Activated CD4-positive, alpha-beta T cell treated with anti-CD3 and anti-CD28 coated beads, Interleukin-2, amount 10 ng/mL, durations not matched to agents 7 days and 5 days (primary cell): ENCODE results near the gene FEM1B. TPM values are rescaled to one million over a fixed set of nuclear protein-coding genes. Genes with fewer than 3 reads are reported as not detected.
"Not testable (repeated sequence)": the region's sequence is repeated elsewhere in the genome, so short reads cannot be mapped to it uniquely, and the experiment has no call there.

Experiments used
- CTCF ChIA-PET: fragments of 350-600 bp; sonication (Branson Sonifier 250); formaldehyde crosslinking; loops from one replicate; lab custom pipeline; 2021; ENCODE audit warnings: antibody characterized with exemption; lab: Charles Lee
- POLR2A ChIA-PET: fragments of 350-600 bp; sonication (Branson Sonifier 250); formaldehyde crosslinking; loops from one replicate; lab custom pipeline; 2021; ENCODE audit warnings: antibody characterized with exemption; lab: Charles Lee
- DNase-seq: peaks from one replicate; pipeline ENCODE4 v3.0.0-alpha.2; 2020
- H3K27ac Mint-ChIP-seq: one replicate; pipeline ENCODE4 v1.8.0; 2021; ENCODE audit warnings: mild to moderate bottlenecking, moderate library complexity, mixed read lengths
- H3K27me3 Mint-ChIP-seq: one replicate; pipeline ENCODE4 v1.8.0; 2021; ENCODE audit warnings: mixed read lengths
- H3K36me3 Mint-ChIP-seq: one replicate; pipeline ENCODE4 v1.8.0; 2021; ENCODE audit warnings: low read depth, mixed read lengths
- H3K4me1 Mint-ChIP-seq: one replicate; pipeline ENCODE4 v1.8.0; 2021; ENCODE audit warnings: mixed read lengths
- H3K4me3 Mint-ChIP-seq: one replicate; pipeline ENCODE4 v1.8.0; 2021; ENCODE audit warnings: mild to moderate bottlenecking, moderate library complexity, mixed read lengths
- H3K9me3 Mint-ChIP-seq: one replicate; pipeline ENCODE4 v1.8.0; 2021; ENCODE audit warnings: mixed read lengths
- total RNA-seq, 2 experiments: library from RNA; stranded (reverse); gene quantifications; one replicate each; pipeline ENCODE4 v1.2.3, GENCODE V29; 2021

Gene FEM1B
- 10 to 100 TPM; 51.7 to 66.3 TPM for total RNA-seq

GRCh38 chr15:68277603-68278344, at the start of gene FEM1B:
Gene FEM1B (plus strand): TSS chr15:68277745. CDS start chr15:68278418, 673 bp downstream.
- peak within 1 kb of the TSS; percentile 98 for H3K4me3 Mint-ChIP-seq
- peak; percentile 87 for DNase-seq
- no peaks in the 10 kb centered on the region for H3K9me3 Mint-ChIP-seq
- H3K36me3 Mint-ChIP-seq = peaks cover 25% of the 10 kb centered on the region
- ChIA-PET CTCF (interaction anchor here (0.5 to 1.1 kb wide), 7 partner anchors 13 to 269 kb away, joined by 3 to 5 read pairs (median 3); no protein-coding TSS in a partner anchor), POLR2A (interaction anchor here (0.5 to 1.0 kb wide), 2 partner anchors 12 to 21 kb away, joined by 3 to 4 read pairs; no protein-coding TSS in a partner anchor)
- peaks cover 50% of the 10 kb centered on the region for H3K4me1 Mint-ChIP-seq
- no peaks in the 10 kb centered on the region for H3K27me3 Mint-ChIP-seq
- peak within 1 kb of the TSS; percentile 98 for H3K27ac Mint-ChIP-seq

DNA sequence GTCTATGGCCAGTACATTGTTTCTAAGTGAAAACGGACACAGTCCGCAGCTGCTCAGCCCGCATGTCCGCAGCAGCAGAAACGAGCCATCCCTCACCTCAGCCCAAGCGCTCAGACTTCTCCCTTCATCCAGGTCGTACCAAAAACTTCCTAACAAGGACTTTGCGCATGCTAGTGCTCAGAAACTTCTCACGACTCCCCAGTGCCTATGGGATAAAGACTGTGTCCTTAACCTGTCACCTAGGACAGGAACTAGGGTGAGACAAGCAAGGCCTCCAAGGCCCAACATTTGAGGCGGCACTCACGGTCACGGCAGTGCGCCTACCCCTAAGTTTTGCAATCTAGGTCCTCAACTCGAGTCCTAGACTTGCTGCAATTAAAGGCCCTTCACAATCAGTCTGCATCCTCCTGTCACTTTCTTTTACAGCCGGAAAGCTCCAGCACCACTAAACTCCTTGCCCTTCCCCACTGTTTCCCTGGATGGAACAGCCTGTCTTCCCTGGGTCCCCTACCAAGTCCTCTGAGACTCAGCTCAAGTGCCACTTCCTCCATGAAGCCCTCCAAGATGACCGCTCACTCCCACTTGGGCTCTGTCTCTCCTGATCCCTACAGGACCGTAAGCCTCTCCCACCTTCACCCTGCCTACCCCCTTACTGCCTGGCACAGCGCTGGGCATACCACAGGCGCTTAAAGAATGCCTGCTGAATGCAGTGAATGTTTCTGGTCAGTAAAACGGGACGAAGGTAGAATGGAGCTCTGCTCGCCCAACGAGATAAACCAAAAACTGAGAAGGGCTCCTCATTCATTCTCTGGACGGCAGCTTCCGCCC, 49.2 kb upstream of the FEM1B start:
- peak overlapping the region; percentile 86 for H3K4me3 Mint-ChIP-seq
- ChIA-PET CTCF (interaction anchor here (0.8 kb wide), 1 partner anchor 50 kb away, joined by 3 read pairs; the partner anchor contains the start of gene FEM1B), POLR2A (interaction anchor here (0.6 kb wide), 1 partner anchor 25 kb away, joined by 3 read pairs; no protein-coding TSS in a partner anchor)
- H3K27me3 Mint-ChIP-seq = peaks cover 5% of the 10 kb centered on the region
- no peak for DNase-seq
- peaks cover 45% of the 10 kb centered on the region for H3K4me1 Mint-ChIP-seq
- peak overlapping the region; percentile 88 for H3K27ac Mint-ChIP-seq
- no peaks in the 10 kb centered on the region for H3K9me3 Mint-ChIP-seq
- peaks cover 12% of the 10 kb centered on the region for H3K36me3 Mint-ChIP-seq

GRCh38 chr15:68228971-68229385, 48.6 kb upstream of the FEM1B start:
- H3K4me1 Mint-ChIP-seq = peaks cover 44% of the 10 kb centered on the region
- H3K4me3 Mint-ChIP-seq = peak overlapping the region; percentile 86
- ChIA-PET CTCF (interaction anchor here (0.8 kb wide), 1 partner anchor 49 kb away, joined by 3 read pairs; the partner anchor contains the start of gene FEM1B), POLR2A (interaction anchor here (0.6 kb wide), 1 partner anchor 24 kb away, joined by 3 read pairs; no protein-coding TSS in a partner anchor)
- H3K9me3 Mint-ChIP-seq = no peaks in the 10 kb centered on the region
- peaks cover 11% of the 10 kb centered on the region for H3K36me3 Mint-ChIP-seq
- DNase-seq = peak; percentile 24
- peak overlapping the region; percentile 88 for H3K27ac Mint-ChIP-seq
- H3K27me3 Mint-ChIP-seq = peaks cover 5% of the 10 kb centered on the region

- H3K4me3 Mint-ChIP-seq = peak within 1 kb of the TSS; percentile 86
- peaks cover 10% of the 10 kb centered on the region for H3K36me3 Mint-ChIP-seq
- CTCF ChIA-PET = interaction anchor here (1.0 kb wide), 1 partner anchor 19 kb away, joined by 3 read pairs; no protein-coding TSS in a partner anchor
- no peaks in the 10 kb centered on the region for H3K9me3 Mint-ChIP-seq
- peaks cover 5% of the 10 kb centered on the region for H3K27me3 Mint-ChIP-seq
- DNase-seq = peak; percentile 81
- H3K27ac Mint-ChIP-seq = peak within 1 kb of the TSS; percentile 88
- POLR2A ChIA-PET = no interaction called here
- H3K4me1 Mint-ChIP-seq = peaks cover 43% of the 10 kb centered on the region
These were observed 48.0 kb upstream of the FEM1B start, which contains the start of gene CLN6 for GRCh38 chr15:68229386-68230156. Gene CLN6 (minus strand): TSS chr15:68229728. CDS start chr15:68229584, 144 bp downstream.

DNA sequence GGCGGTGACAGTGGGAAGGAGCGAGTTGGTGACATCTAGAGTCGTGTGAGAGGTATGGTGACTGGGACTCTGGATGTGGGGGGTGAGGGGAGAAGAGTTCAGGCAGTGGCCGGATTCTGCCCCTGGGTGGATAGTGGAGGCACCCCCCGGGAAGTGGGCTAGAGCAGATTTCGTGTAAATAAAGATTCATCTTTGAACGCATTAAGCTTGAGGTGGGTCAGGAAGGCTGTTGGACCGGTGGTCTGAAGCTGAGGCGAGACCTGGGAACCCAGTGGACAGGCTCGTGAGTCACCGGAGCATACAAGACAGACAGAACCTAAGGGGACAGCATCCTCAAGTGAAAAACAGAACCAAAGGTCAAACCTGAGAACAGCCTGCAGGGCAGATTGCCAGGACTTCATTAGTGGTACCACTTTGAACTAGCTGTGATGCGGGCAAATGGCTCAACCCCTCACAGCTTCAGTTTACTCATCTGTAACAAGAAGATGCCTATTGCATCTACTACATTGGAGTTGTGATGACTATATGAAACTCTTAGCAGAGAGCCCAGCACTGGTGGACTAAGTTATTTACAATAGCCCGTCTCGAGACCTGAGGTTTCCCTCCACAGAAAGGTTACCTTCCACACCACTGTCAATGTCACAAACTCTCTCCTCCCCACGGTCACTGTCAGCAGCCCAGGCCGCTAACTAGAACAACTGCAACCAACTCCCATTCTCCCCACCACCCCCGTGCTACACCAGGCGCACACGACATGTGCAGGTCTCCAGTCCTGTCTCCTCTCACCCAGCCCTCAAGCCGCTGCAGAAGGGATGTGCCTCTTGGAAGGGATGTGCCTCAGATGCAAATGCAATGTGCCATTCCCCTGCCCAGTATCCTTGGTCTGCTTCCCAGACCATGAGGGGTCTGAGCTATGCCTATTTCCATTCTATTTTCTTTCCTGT, 47.1 kb upstream of the FEM1B start:
- Mint-ChIP-seq H3K4me3 (peak overlapping the region; percentile 86), H3K27me3 (peaks cover 5% of the 10 kb centered on the region), H3K27ac (peak overlapping the region; percentile 85), H3K9me3 (no peaks in the 10 kb centered on the region), H3K4me1 (peaks cover 35% of the 10 kb centered on the region), H3K36me3 (peaks cover 8% of the 10 kb centered on the region)
- no peak for DNase-seq
- POLR2A ChIA-PET = no interaction called here
- CTCF ChIA-PET = interaction anchor here (1.0 kb wide), 1 partner anchor 19 kb away, joined by 3 read pairs; no protein-coding TSS in a partner anchor

GRCh38 chr15:68231102-68231818, 46.3 kb upstream of the FEM1B start:
- Mint-ChIP-seq H3K36me3 (peaks cover 8% of the 10 kb centered on the region), H3K27me3 (peaks cover 5% of the 10 kb centered on the region), H3K4me3 (peak overlapping the region; percentile 53), H3K27ac (peak overlapping the region; percentile 57), H3K4me1 (peaks cover 33% of the 10 kb centered on the region), H3K9me3 (no peaks in the 10 kb centered on the region)
- DNase-seq = no peak
- POLR2A ChIA-PET = interaction anchor here (0.6 to 1.0 kb wide), 2 partner anchors 59 to 682 kb away, joined by 3 to 4 read pairs; no protein-coding TSS in a partner anchor
- CTCF ChIA-PET = no interaction called here

- no peak for DNase-seq
- H3K27ac Mint-ChIP-seq = no peak overlapping the region
- peaks cover 8% of the 10 kb centered on the region for H3K36me3 Mint-ChIP-seq
- H3K4me3 Mint-ChIP-seq = no peak overlapping the region
- peaks cover 24% of the 10 kb centered on the region for H3K4me1 Mint-ChIP-seq
- no peaks in the 10 kb centered on the region for H3K9me3 Mint-ChIP-seq
- ChIA-PET POLR2A (no interaction called here), CTCF (no interaction called here)
- peaks cover 6% of the 10 kb centered on the region for H3K27me3 Mint-ChIP-seq
These were observed 45.1 kb upstream of the FEM1B start for GRCh38 chr15:68232449-68232848.

DNA sequence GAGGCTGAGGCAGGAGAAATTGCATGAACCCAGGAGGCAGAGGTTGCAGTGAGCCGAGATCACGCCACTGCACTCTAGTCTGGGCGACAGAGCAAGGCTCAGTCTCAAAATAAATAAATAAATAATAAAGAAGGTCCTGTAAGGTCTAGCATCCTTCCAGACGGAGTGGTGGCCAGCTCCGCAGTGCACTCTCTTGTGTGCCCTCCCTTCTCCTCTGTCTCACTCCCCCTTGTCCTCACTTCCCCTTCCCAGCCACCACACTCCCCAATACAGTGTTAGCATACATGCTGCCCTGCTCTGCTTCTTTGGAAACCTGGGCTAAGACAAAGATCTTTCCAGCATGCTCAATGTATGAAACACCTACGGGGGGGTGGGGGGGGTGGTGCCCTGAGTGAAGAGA, 44.6 kb upstream of the FEM1B start:
- POLR2A ChIA-PET = no interaction called here
- no peak overlapping the region for H3K4me3 Mint-ChIP-seq
- DNase-seq = no peak
- H3K27ac Mint-ChIP-seq = no peak overlapping the region
- H3K36me3 Mint-ChIP-seq = peaks cover 5% of the 10 kb centered on the region
- H3K9me3 Mint-ChIP-seq = no peaks in the 10 kb centered on the region
- peaks cover 19% of the 10 kb centered on the region for H3K4me1 Mint-ChIP-seq
- H3K27me3 Mint-ChIP-seq = peaks cover 8% of the 10 kb centered on the region
- CTCF ChIA-PET = no interaction called here

- H3K27me3 Mint-ChIP-seq = peaks cover 8% of the 10 kb centered on the region
- ChIA-PET CTCF (no interaction called here), POLR2A (no interaction called here)
These were observed 43.5 kb upstream of the FEM1B start for GRCh38 chr15:68234060-68234459.

DNA sequence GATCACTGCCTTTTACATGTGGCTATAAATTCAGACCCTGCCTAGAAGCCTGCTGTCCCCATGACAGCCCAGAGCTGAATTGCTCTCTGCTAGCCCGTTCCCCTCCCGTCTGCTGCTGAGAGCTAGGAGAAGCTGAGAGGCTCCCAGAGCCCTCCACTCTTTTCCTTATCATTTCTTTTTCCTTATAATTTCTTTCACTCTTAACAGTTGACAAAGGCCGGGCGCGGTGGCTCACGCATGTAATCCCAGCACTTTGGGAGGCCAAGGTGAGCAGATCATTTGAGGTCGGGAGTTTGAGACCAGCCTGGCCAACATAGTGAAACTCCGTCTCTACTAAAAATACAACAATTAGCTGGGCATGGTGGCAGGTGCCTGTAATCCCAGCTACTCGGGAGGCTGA, 43.0 kb upstream of the FEM1B start:
- H3K9me3 Mint-ChIP-seq, H3K36me3 Mint-ChIP-seq, DNase-seq, H3K27ac Mint-ChIP-seq, CTCF ChIA-PET, H3K27me3 Mint-ChIP-seq, POLR2A ChIA-PET, H3K4me3 Mint-ChIP-seq: not testable (repeated sequence)
- H3K4me1 Mint-ChIP-seq = peaks cover 14% of the 10 kb centered on the region

More at GRCh38 chr15:68234060-68234459, 43.5 kb upstream of the FEM1B start:
- Mint-ChIP-seq H3K4me1 (peaks cover 14% of the 10 kb centered on the region), H3K9me3 (no peaks in the 10 kb centered on the region), H3K4me3 (no peak overlapping the region), H3K27ac (no peak overlapping the region), H3K36me3 (no peaks in the 10 kb centered on the region)
- no peak for DNase-seq

- H3K9me3 Mint-ChIP-seq = no peaks in the 10 kb centered on the region
- ChIA-PET CTCF (no interaction called here), POLR2A (no interaction called here)
- no peak overlapping the region for H3K4me3 Mint-ChIP-seq
- no peaks in the 10 kb centered on the region for H3K36me3 Mint-ChIP-seq
- no peak for DNase-seq
- peaks cover 8% of the 10 kb centered on the region for H3K27me3 Mint-ChIP-seq
- no peak overlapping the region for H3K27ac Mint-ChIP-seq
- H3K4me1 Mint-ChIP-seq = peaks cover 12% of the 10 kb centered on the region
These were observed 42.5 kb upstream of the FEM1B start for GRCh38 chr15:68235022-68235421.
